Smooth muscle cell (in vitro differentiated cells): ENCODE measurements around the gene KRTAP4-9. TPM values are rescaled to one million over a fixed set of nuclear protein-coding genes. Genes with fewer than 3 reads are reported as not detected.
"Not testable (repeated sequence)": the region's sequence is repeated elsewhere in the genome, so short reads cannot be mapped to it uniquely, and the experiment has no call there.

Source experiments
- DNase-seq: peaks from one replicate; lab custom pipeline; 2025; ENCODE audit not compliant: unreplicated experiment; lab: John Stamatoyannopoulos, UW
- H2AFZ ChIP-seq: fragments of 200-600 bp; sonication (generic); 2 replicates; pipeline ENCODE4 v1.6.0; 2016; ENCODE audit warnings: antibody characterized with exemption, low read depth, mild to moderate bottlenecking
- H3F3A ChIP-seq: fragments of 200-600 bp; sonication (generic); 2 replicates; pipeline ENCODE4 v1.6.0; 2017; ENCODE audit warnings: antibody characterized with exemption, low read depth
- H3K27ac ChIP-seq: fragments of 200-600 bp; sonication (generic); 2 replicates; pipeline ENCODE4 v1.5.1; 2016; ENCODE audit warnings: low read depth, mild to moderate bottlenecking
- H3K27me3 ChIP-seq: fragments of 200-600 bp; sonication (generic); 2 replicates; pipeline ENCODE4 v1.6.1; 2016; ENCODE audit warnings: low read depth, mild to moderate bottlenecking
- H3K36me3 ChIP-seq: fragments of 200-600 bp; sonication (generic); 2 replicates; pipeline ENCODE4 v1.5.1; 2016; ENCODE audit warnings: low read depth
- H3K4me1 ChIP-seq: fragments of 200-600 bp; sonication (generic); 2 replicates; pipeline ENCODE4 v1.5.1; 2016; ENCODE audit warnings: low read depth
- H3K4me2 ChIP-seq: fragments of 200-600 bp; sonication (generic); 2 replicates; pipeline ENCODE4 v1.6.0; 2016; ENCODE audit warnings: mild to moderate bottlenecking
- H3K4me3 ChIP-seq: fragments of 200-600 bp; sonication (generic); 2 replicates; pipeline ENCODE4 v1.5.1; 2016; ENCODE audit warnings: mild to moderate bottlenecking
- H3K79me2 ChIP-seq: fragments of 200-600 bp; sonication (generic); 2 replicates; pipeline ENCODE4 v1.6.0; 2016; ENCODE audit warnings: low read depth, mild to moderate bottlenecking
- H3K9ac ChIP-seq: fragments of 200-600 bp; sonication (generic); 2 replicates; pipeline ENCODE4 v1.6.0; 2016; ENCODE audit warnings: low read depth
- H3K9me3 ChIP-seq: fragments of 200-600 bp; sonication (generic); replicated peaks from 2 replicates; pipeline ENCODE4 v1.5.1; 2016; ENCODE audit warnings: low read depth
- H4K20me1 ChIP-seq: fragments of 200-600 bp; sonication (generic); 2 replicates; pipeline ENCODE4 v1.6.0; 2016; ENCODE audit warnings: low read depth
- WGBS: methylation state at CpG from one replicate; pipeline ENCODE4 v1.1.7; 2016; ENCODE audit warnings: low lambda C conversion rate; 5-methylcytosine and 5-hydroxymethylcytosine counted together
- polyA plus RNA-seq: library from polyadenylated mRNA; unstranded; fragments of >200 nt; fragmentation: Nextera tagmentation; extraction: Ambion mirVana; gene quantifications from 2 replicates; pipeline ENCODE4 v1.2.1, GENCODE V29; 2016
- total RNA-seq: library from RNA; depleted of rRNA; stranded (reverse); fragments of >200 nt; gene quantifications from 2 replicates; pipeline ENCODE4 v1.2.3, GENCODE V29; 2014
- TF ChIP-seq, protein P1 (sequence below): fragments of 200-600 bp; sonication (generic); IDR thresholded peaks from 2 replicates; pipeline ENCODE4 v1.5.1; 2017; ENCODE audit warnings: borderline replicate concordance, mild to moderate bottlenecking, antibody characterized with exemption; ENCODE audit not compliant: insufficient read depth, poor library complexity, severe bottlenecking

Gene KRTAP4-9
- total and polyA plus RNA-seq, 2 experiments from 2014 or later, result not detected

DNA sequence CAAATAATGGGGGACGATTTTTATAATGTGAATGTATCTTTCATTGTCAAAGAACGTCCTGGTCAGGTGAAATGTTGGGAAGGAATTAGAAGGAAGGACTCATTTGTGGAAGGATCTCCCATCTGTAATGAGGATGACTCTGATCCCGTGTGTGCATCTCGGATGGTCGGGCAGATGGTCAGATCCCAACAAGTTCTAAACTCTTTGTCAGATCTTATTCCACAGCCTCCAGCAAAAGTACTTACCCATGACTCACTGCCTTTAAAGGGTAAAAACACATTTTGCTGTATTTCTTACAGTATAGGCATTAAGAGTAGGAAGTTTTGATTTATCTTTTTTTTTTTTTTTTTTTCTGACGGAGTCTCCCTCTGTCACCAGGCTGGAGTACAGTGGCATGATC is 6.7 kb upstream of the KRTAP4-9 start:
- Histone ChIP-seq H3F3A (no peaks in the 10 kb centered on the region), H3K27me3 (no peaks in the 10 kb centered on the region), H3K4me3 (no peak overlapping the region), H3K9me3 (no peaks in the 10 kb centered on the region), H3K27ac (peak overlapping the region; percentile 39), H3K4me2 (peak overlapping the region; percentile 61), H3K36me3 (no peaks in the 10 kb centered on the region), H4K20me1 (no peaks in the 10 kb centered on the region), H3K4me1 (peaks cover 4% of the 10 kb centered on the region), H3K79me2 (no peaks in the 10 kb centered on the region), H3K9ac (no peak overlapping the region), H2AFZ (no peak overlapping the region)
- TF ChIP-seq, protein P1, sequence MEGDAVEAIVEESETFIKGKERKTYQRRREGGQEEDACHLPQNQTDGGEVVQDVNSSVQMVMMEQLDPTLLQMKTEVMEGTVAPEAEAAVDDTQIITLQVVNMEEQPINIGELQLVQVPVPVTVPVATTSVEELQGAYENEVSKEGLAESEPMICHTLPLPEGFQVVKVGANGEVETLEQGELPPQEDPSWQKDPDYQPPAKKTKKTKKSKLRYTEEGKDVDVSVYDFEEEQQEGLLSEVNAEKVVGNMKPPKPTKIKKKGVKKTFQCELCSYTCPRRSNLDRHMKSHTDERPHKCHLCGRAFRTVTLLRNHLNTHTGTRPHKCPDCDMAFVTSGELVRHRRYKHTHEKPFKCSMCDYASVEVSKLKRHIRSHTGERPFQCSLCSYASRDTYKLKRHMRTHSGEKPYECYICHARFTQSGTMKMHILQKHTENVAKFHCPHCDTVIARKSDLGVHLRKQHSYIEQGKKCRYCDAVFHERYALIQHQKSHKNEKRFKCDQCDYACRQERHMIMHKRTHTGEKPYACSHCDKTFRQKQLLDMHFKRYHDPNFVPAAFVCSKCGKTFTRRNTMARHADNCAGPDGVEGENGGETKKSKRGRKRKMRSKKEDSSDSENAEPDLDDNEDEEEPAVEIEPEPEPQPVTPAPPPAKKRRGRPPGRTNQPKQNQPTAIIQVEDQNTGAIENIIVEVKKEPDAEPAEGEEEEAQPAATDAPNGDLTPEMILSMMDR, result no peak
- no peak for DNase-seq
- WGBS, result 72% methylated on average over 6 of the region's 6 CpGs

DNA sequence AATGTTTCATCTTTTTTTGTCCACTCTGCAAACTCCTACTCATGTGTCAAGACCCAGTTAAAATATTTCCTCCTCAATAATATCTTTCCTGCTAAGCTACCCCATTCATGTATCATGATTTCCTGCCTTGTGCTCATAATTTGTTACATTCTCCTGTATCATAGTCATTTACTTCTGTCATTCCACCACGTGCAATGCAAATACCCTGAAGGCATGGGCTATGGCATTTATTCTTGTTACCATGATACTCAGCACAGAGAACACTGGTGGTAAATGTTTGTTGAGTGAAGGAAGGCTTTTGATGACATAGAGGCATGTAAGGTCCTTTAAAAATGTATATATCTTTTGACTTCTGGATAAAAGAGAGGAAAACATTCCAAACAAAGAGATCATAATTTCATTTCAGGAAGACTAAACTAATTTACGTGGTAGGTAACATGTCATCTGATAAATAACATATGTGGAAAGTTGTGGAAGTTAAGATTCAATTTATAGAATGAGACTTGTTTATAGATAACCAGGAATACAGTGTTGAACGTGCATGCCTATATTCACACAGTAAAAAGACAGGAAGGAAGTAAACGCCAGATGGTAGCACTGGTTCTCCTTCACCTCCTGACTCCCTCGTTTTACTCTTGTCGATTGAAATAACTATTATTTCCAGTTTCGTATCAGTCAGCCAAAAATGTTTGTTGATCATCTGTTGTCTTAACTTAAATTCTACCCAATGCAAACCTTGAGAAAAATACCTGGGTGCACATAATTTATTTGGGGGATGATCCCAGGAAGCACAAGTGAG is 5.3 kb upstream of the KRTAP4-9 start:
- not testable (repeated sequence) for H4K20me1 ChIP-seq, H3K9me3 ChIP-seq, H3K79me2 ChIP-seq, H3K9ac ChIP-seq, H3K27me3 ChIP-seq, H3F3A ChIP-seq, DNase-seq, H2AFZ ChIP-seq, H3K36me3 ChIP-seq, H3K4me1 ChIP-seq, H3K4me3 ChIP-seq
- WGBS, result 79% methylated on average over 7 of the region's 7 CpGs
- peak overlapping the region; percentile 62 for H3K27ac ChIP-seq
- H3K4me2 ChIP-seq, result peak overlapping the region; percentile 61

DNA sequence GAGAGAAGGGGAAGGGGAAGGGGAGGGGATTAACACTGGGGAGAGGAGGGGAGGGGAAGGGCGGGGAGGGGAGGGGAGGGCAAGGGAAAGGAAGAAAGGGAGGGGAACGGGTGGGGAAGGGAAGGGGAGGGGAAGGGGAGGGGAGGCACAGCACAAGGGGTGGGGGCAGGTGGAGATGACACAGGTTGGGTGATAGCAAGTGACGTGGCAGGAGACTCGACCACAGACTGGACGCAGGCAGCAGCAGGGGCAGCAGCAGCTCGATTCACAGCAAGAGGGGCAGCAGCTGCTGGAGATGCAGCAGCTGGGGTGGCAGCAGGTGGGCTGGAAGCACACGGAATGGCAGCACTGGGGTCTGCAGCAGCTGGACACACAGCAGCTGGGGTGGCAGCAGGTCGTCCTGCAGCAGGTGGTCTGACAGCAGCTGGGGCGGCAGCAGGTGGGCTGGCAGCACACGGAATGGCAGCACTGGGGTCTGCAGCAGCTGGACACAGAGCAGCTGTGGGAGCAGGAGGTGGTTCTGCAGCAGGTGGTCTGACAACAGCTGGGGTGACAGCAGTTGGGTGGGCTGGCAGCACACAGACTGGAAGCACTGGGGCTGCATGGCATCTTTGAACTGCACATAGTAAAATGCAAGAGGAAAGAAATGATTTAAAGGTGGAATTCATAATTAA is 3.5 kb upstream of the KRTAP4-9 start, which contains the start of gene KRTAP4-16:
Gene KRTAP4-16 (minus strand): TSS at position 624 of the 674 bp plus-strand sequence. CDS start 0 bp downstream, at position 624.
- no peaks in the 10 kb centered on the region for H3K9me3 ChIP-seq
- H3K9ac ChIP-seq, result no peak within 1 kb of the TSS
- no peaks in the 10 kb centered on the region for H3K27me3 ChIP-seq
- H3F3A ChIP-seq, result no peaks in the 10 kb centered on the region
- no peak within 1 kb of the TSS for H3K4me2 ChIP-seq
- H3K36me3 ChIP-seq, result no peaks in the 10 kb centered on the region
- H3K4me3 ChIP-seq, result no peak within 1 kb of the TSS
- H3K4me1 ChIP-seq, result peaks cover 8% of the 10 kb centered on the region
- TF ChIP-seq, protein P1, result no peak
- no peaks in the 10 kb centered on the region for H4K20me1 ChIP-seq
- no peak for DNase-seq
- no peaks in the 10 kb centered on the region for H3K79me2 ChIP-seq
- WGBS, result 73% methylated on average over 8 of the region's 10 CpGs
- H2AFZ ChIP-seq, result no peak within 1 kb of the TSS
- H3K27ac ChIP-seq, result no peak within 1 kb of the TSS

DNA sequence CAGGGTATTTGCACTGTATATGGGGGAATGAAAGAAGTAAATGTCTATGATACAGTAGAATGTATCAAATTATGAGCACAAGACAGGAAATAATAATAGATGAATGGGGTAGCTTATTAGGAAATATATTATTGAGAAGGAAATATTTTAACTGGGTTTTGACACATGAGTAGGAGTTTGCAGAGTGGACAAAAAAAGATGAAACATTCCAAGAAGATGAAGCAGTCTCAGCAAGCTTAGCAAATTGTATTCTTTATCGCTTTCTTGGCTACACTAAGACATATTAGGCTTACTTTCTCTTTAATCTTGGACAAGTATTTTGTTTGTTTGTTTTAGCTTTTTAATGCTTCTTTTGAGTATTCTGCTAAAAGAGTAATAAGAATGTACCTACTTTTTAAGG is 1.3 kb upstream of the KRTAP4-9 start:
- H3F3A ChIP-seq, result no peaks in the 10 kb centered on the region
- no peak overlapping the region for H3K9ac ChIP-seq
- peaks cover 8% of the 10 kb centered on the region for H3K4me1 ChIP-seq
- no peaks in the 10 kb centered on the region for H3K79me2 ChIP-seq
- no peak for DNase-seq
- no peak overlapping the region for H3K4me3 ChIP-seq
- H3K4me2 ChIP-seq, result peak overlapping the region; percentile 24
- no peaks in the 10 kb centered on the region for H3K9me3 ChIP-seq
- H3K27ac ChIP-seq, result peak overlapping the region; percentile 53
- no peaks in the 10 kb centered on the region for H3K27me3 ChIP-seq
- H4K20me1 ChIP-seq, result no peaks in the 10 kb centered on the region
- H3K36me3 ChIP-seq, result no peaks in the 10 kb centered on the region
- WGBS, result 35% methylated on average over 1 of the region's 1 CpG
- TF ChIP-seq, protein P1, result no peak
- no peak overlapping the region for H2AFZ ChIP-seq

DNA sequence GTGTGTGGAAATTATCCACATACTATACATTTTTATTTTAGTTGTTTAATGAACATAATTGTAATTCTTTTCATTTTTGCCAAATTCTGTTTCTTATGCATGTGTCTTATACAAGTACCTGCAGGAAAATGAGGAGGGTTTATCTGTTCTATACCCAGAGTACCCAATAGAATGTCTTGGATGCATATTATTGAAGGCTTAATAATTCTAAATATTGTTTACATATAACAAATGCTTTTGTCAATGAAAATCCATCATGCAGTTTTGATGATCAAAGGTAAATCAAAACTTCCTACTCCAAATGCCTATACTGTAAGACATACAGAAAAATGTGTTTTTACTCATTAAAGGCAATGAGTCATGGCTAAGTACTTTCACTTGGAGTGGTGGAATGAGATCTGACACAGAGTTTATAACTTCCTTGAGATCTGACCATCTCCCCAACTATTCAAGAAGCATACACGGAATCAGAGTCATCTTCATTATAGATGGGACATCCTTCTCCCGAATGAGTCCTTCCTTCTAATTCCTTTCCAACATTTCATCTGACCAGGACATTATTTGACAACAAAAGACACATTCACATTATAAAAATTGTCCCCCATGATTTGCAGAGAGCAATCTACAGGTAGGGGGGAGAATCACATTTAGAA is 677 bp upstream of the KRTAP4-9 start:
- not testable (repeated sequence) for H3K9me3 ChIP-seq, H3K4me3 ChIP-seq, H3K79me2 ChIP-seq, H4K20me1 ChIP-seq, H3F3A ChIP-seq, H3K4me1 ChIP-seq, H3K9ac ChIP-seq, DNase-seq, H3K27me3 ChIP-seq, H3K36me3 ChIP-seq, H2AFZ ChIP-seq
- Histone ChIP-seq H3K27ac (peak overlapping the region; percentile 53), H3K4me2 (peak overlapping the region; percentile 24)
- 11% methylated on average over 2 of the region's 2 CpGs for WGBS
